DND-41 (cell line): Measurements from ENCODE around the gene GPC3.
A peak's percentile ranks its signal among the peaks of the same experiment; 100 is the strongest.

Experiments
- ATAC-seq: fragments of 200-7000 bp; cut with Tn5 transposase; 3 replicates; pipeline ENCODE4 v1.9.1; 2021; ENCODE audit warnings: low read depth; ENCODE audit not compliant: insufficient read depth
- DNase-seq: peaks from one replicate; pipeline ENCODE4 v3.0.0-alpha.2; 2020
- H2AFZ ChIP-seq: 2 replicates; pipeline ENCODE4 v1.6.0; 2012; ENCODE audit warnings: low read depth, low read length
- H3K27ac ChIP-seq: 2 replicates; pipeline ENCODE4 v1.5.1; 2012; ENCODE audit warnings: low read length, inconsistent platforms
- H3K27me3 ChIP-seq: fragments of 200-600 bp; sonication (generic); 2 replicates; pipeline ENCODE4 v1.6.0; 2012; ENCODE audit warnings: low read length, mild to moderate bottlenecking, inconsistent platforms; ENCODE audit not compliant: insufficient read depth, poor library complexity
- H3K36me3 ChIP-seq: 2 replicates; pipeline ENCODE4 v1.5.1; 2012; ENCODE audit warnings: low read length, inconsistent platforms; ENCODE audit not compliant: insufficient read depth
- H3K4me1 ChIP-seq: 2 replicates; pipeline ENCODE4 v1.5.1; 2012; ENCODE audit warnings: mild to moderate bottlenecking, low read length; ENCODE audit not compliant: insufficient read depth
- H3K4me2 ChIP-seq: 2 replicates; pipeline ENCODE4 v1.6.0; 2012; ENCODE audit warnings: mild to moderate bottlenecking, moderate library complexity, low read length, inconsistent platforms; ENCODE audit not compliant: insufficient read depth
- H3K4me3 ChIP-seq, 2 experiments: fragments of 200-600 bp in 1 of 2; shearing (Covaris generic) in 1 of 2; 2 replicates each; pipeline ENCODE4 v1.5.1; 2012 to 2016; ENCODE audit warnings: inconsistent platforms in 2 of 2, low read length in 2 of 2, mild to moderate bottlenecking in 2 of 2, low read depth in 1 of 2, moderate library complexity in 1 of 2
- H3K79me2 ChIP-seq: 2 replicates; pipeline ENCODE4 v1.6.0; 2012; ENCODE audit warnings: low read length, inconsistent platforms; ENCODE audit not compliant: insufficient read depth
- H3K9ac ChIP-seq: 2 replicates; pipeline ENCODE4 v1.6.0; 2012; ENCODE audit warnings: low read depth, mild to moderate bottlenecking, inconsistent platforms, low read length, moderate library complexity
- H3K9me3 ChIP-seq: 2 replicates; pipeline ENCODE4 v1.5.1; 2012; ENCODE audit warnings: low read length, moderate library complexity, mild to moderate bottlenecking, inconsistent platforms; ENCODE audit not compliant: insufficient read depth, severe bottlenecking
- H4K20me1 ChIP-seq: 2 replicates; pipeline ENCODE4 v1.6.0; 2012; ENCODE audit warnings: low read length; ENCODE audit not compliant: insufficient read depth
- CTCF ChIP-seq: IDR thresholded peaks from 2 replicates; pipeline ENCODE4 v1.5.1; 2012; ENCODE audit warnings: borderline replicate concordance, low read length, moderate library complexity, mild to moderate bottlenecking; ENCODE audit not compliant: poor library complexity, severe bottlenecking; ENCODE audit errors: extremely low read depth
- EZH2 ChIP-seq: IDR thresholded peaks from 3 replicates; pipeline ENCODE4 v1.6.1; 2012; ENCODE audit warnings: borderline replicate concordance, low read depth, mild to moderate bottlenecking, moderate library complexity, low read length, inconsistent platforms; ENCODE audit not compliant: severe bottlenecking

GPC3 gene

GRCh38 chrX:133674726-133675470 lies 310.5 kb downstream of the GPC3 start:
- no peaks in the 10 kb centered on the region for H3K79me2 ChIP-seq
- DNase-seq (no peak), ATAC-seq (no peak)
- no peaks in the 10 kb centered on the region for H4K20me1 ChIP-seq
- H3K27me3 ChIP-seq, result no peaks in the 10 kb centered on the region
- H3K4me3 ChIP-seq, result no peak overlapping the region
- H3K27ac ChIP-seq, result peak overlapping the region; percentile 77
- H3K9ac ChIP-seq, result peak overlapping the region; percentile 23; the same call in 1 of the 2 replicates
- H2AFZ ChIP-seq, result peak overlapping the region; percentile 5; the same call in 1 of the 2 replicates
- TF ChIP-seq CTCF (no peak), EZH2 (no peak)
- no peak overlapping the region for H3K4me2 ChIP-seq
- peaks cover 79% of the 10 kb centered on the region for H3K4me1 ChIP-seq
- no peaks in the 10 kb centered on the region for H3K9me3 ChIP-seq
- no peaks in the 10 kb centered on the region for H3K36me3 ChIP-seq

GRCh38 chrX:133670383-133670782 lies 315.0 kb downstream of the GPC3 start:
- Histone ChIP-seq H3K9ac (no peak overlapping the region), H3K79me2 (no peaks in the 10 kb centered on the region), H3K27ac (peak overlapping the region; percentile 22; the same call in 1 of the 2 replicates), H3K4me1 (peaks cover 35% of the 10 kb centered on the region), H3K27me3 (no peaks in the 10 kb centered on the region), H3K4me2 (no peak overlapping the region), H3K4me3 (no peak overlapping the region), H3K9me3 (no peaks in the 10 kb centered on the region), H2AFZ (no peak overlapping the region), H4K20me1 (no peaks in the 10 kb centered on the region), H3K36me3 (no peaks in the 10 kb centered on the region)
- DNase-seq (no peak), ATAC-seq (peak; percentile 58)
- TF ChIP-seq CTCF (peak; percentile 80), EZH2 (no peak)

GRCh38 chrX:133669214-133669613 lies 316.2 kb downstream of the GPC3 start:
- no peak for TF ChIP-seq EZH2
- no peak for TF ChIP-seq CTCF
- no peak for ATAC-seq

More at GRCh38 chrX:133669214-133669613, 316.2 kb downstream of the GPC3 start:
- H3K4me2 ChIP-seq, result no peak overlapping the region
- H3K4me1 ChIP-seq, result peaks cover 23% of the 10 kb centered on the region
- no peaks in the 10 kb centered on the region for H4K20me1 ChIP-seq
- H2AFZ ChIP-seq, result no peak overlapping the region
- H3K36me3 ChIP-seq, result no peaks in the 10 kb centered on the region
- H3K79me2 ChIP-seq, result no peaks in the 10 kb centered on the region
- H3K9ac ChIP-seq, result no peak overlapping the region
- H3K27ac ChIP-seq, result no peak overlapping the region
- no peaks in the 10 kb centered on the region for H3K9me3 ChIP-seq
- no peaks in the 10 kb centered on the region for H3K27me3 ChIP-seq
- no peak for DNase-seq
- H3K4me3 ChIP-seq, result no peak overlapping the region
